ENCODE results near the gene UQCRC2.

DNA sequence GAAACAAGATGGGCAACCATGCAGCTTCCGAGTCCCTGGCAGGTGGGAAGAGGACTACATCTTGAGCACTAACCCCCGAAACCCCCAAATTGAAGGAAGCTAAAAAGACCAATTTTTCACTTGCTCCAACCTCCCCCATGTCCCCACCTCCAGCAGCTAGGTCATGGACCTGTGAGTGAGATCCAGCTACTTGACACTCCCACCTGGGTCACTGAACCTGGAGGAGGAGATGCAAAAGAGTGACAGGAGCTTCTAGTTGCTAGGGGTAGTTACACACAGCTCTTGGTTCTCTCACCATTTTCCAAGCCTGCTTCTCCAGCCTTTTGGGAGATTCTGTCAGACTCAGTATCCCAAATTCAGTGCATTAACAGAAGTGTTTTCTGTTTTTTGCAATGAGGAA is 36.6 kb downstream of the UQCRC2 start:
- TF ChIP-seq POLR2AphosphoS5 (IDR thresholded peaks at IDR 0.05; ENCODE audit: borderline replicate concordance, low read depth, low read length): no peak
- TF ChIP-seq EZH2 (IDR thresholded peaks at IDR 0.05): no peak
